Skeletal muscle satellite cell (primary cell): ENCODE results near the gene HMGCLL1.

ENCODE experiments used
- H3K27me3 ChIP-seq: 2 replicates; pipeline ENCODE4 v1.7.0; 2013; ENCODE audit warnings: low read length; ENCODE audit not compliant: control insufficient read depth, insufficient read depth
- H3K36me3 ChIP-seq: 2 replicates; pipeline ENCODE4 v1.7.0; 2013; ENCODE audit warnings: mild to moderate bottlenecking, control low read depth, low read length; ENCODE audit not compliant: insufficient read depth
- H3K4me1 ChIP-seq: 2 replicates; pipeline ENCODE4 v1.7.0; 2013; ENCODE audit warnings: low read length; ENCODE audit not compliant: control insufficient read depth, insufficient read depth
- H3K4me2 ChIP-seq: 2 replicates; pipeline ENCODE4 v1.7.0; 2013; ENCODE audit warnings: mild to moderate bottlenecking, low read length
- H3K4me3 ChIP-seq: 2 replicates; pipeline ENCODE4 v1.7.0; 2013; ENCODE audit warnings: low read length
- H3K9ac ChIP-seq: 2 replicates; pipeline ENCODE4 v1.7.0; 2013; ENCODE audit warnings: mild to moderate bottlenecking, low read depth, low read length, moderate library complexity
- H3K9me3 ChIP-seq: replicated peaks from 2 replicates; pipeline ENCODE4 v1.7.0; 2013; ENCODE audit warnings: mild to moderate bottlenecking, control low read depth, low read length

The HMGCLL1 gene

GRCh38 chr6:55492259-55492658, 86.7 kb downstream of the HMGCLL1 start:
- H3K36me3 ChIP-seq = no peaks in the 10 kb centered on the region
- H3K9ac ChIP-seq = no peak overlapping the region
- H3K4me1 ChIP-seq = peaks cover 12% of the 10 kb centered on the region
- H3K27me3 ChIP-seq = no peaks in the 10 kb centered on the region
- H3K4me3 ChIP-seq = no peak overlapping the region
- no peak overlapping the region for H3K4me2 ChIP-seq
- H3K9me3 ChIP-seq = no peaks in the 10 kb centered on the region

GRCh38 chr6:55490871-55491270, 88.1 kb downstream of the HMGCLL1 start:
- Histone ChIP-seq H3K27me3 (no peaks in the 10 kb centered on the region), H3K9me3 (no peaks in the 10 kb centered on the region), H3K4me2 (no peak overlapping the region), H3K4me1 (peaks cover 3% of the 10 kb centered on the region), H3K36me3 (no peaks in the 10 kb centered on the region), H3K9ac (no peak overlapping the region), H3K4me3 (no peak overlapping the region)

GRCh38 chr6:55474382-55474781, 104.6 kb downstream of the HMGCLL1 start:
- H3K36me3 ChIP-seq = no peaks in the 10 kb centered on the region
- H3K27me3 ChIP-seq = no peaks in the 10 kb centered on the region
- H3K9me3 ChIP-seq = no peaks in the 10 kb centered on the region
- H3K9ac ChIP-seq = no peak overlapping the region
- H3K4me3 ChIP-seq = no peak overlapping the region
- no peak overlapping the region for H3K4me2 ChIP-seq
- H3K4me1 ChIP-seq = peaks cover 8% of the 10 kb centered on the region

GRCh38 chr6:55473722-55474121, 105.3 kb downstream of the HMGCLL1 start:
- H3K4me2 ChIP-seq = no peak overlapping the region
- H3K36me3 ChIP-seq = no peaks in the 10 kb centered on the region
- peaks cover 8% of the 10 kb centered on the region for H3K4me1 ChIP-seq
- H3K9me3 ChIP-seq = no peaks in the 10 kb centered on the region
- H3K9ac ChIP-seq = no peak overlapping the region
- no peak overlapping the region for H3K4me3 ChIP-seq
- no peaks in the 10 kb centered on the region for H3K27me3 ChIP-seq

GRCh38 chr6:55469951-55470366, 109.0 kb downstream of the HMGCLL1 start:
- Histone ChIP-seq H3K27me3 (no peaks in the 10 kb centered on the region), H3K4me3 (no peak overlapping the region), H3K9ac (no peak overlapping the region), H3K4me2 (peak overlapping the region; percentile 0), H3K9me3 (no peaks in the 10 kb centered on the region), H3K4me1 (peaks cover 8% of the 10 kb centered on the region), H3K36me3 (no peaks in the 10 kb centered on the region)

GRCh38 chr6:55456016-55456415, 123.0 kb downstream of the HMGCLL1 start:
- no peak overlapping the region for H3K4me2 ChIP-seq
- no peaks in the 10 kb centered on the region for H3K36me3 ChIP-seq
- H3K9me3 ChIP-seq = no peaks in the 10 kb centered on the region
- H3K9ac ChIP-seq = no peak overlapping the region
- H3K27me3 ChIP-seq = no peaks in the 10 kb centered on the region
- no peak overlapping the region for H3K4me3 ChIP-seq
- no peaks in the 10 kb centered on the region for H3K4me1 ChIP-seq

- H3K27me3 ChIP-seq = no peaks in the 10 kb centered on the region
- no peak overlapping the region for H3K4me3 ChIP-seq
- H3K4me2 ChIP-seq = no peak overlapping the region
- H3K36me3 ChIP-seq = no peaks in the 10 kb centered on the region
- H3K9me3 ChIP-seq = no peaks in the 10 kb centered on the region
- H3K4me1 ChIP-seq = peaks cover 4% of the 10 kb centered on the region
- no peak overlapping the region for H3K9ac ChIP-seq
Measured at GRCh38 chr6:55450005-55450404, 129.0 kb downstream of the HMGCLL1 start.

GRCh38 chr6:55449225-55449624, 129.8 kb downstream of the HMGCLL1 start:
- H3K36me3 ChIP-seq = no peaks in the 10 kb centered on the region
- H3K9me3 ChIP-seq = no peaks in the 10 kb centered on the region
- H3K9ac ChIP-seq = no peak overlapping the region
- no peak overlapping the region for H3K4me3 ChIP-seq
- no peaks in the 10 kb centered on the region for H3K27me3 ChIP-seq
- H3K4me2 ChIP-seq = no peak overlapping the region
- H3K4me1 ChIP-seq = peaks cover 4% of the 10 kb centered on the region

- Histone ChIP-seq H3K9ac (no peak overlapping the region), H3K36me3 (no peaks in the 10 kb centered on the region), H3K27me3 (no peaks in the 10 kb centered on the region), H3K4me2 (no peak overlapping the region), H3K4me1 (peaks cover 4% of the 10 kb centered on the region), H3K9me3 (no peaks in the 10 kb centered on the region), H3K4me3 (no peak overlapping the region)
Measured at GRCh38 chr6:55448451-55448850, 130.5 kb downstream of the HMGCLL1 start.

- H3K4me3 ChIP-seq = no peak overlapping the region
- H3K36me3 ChIP-seq = no peaks in the 10 kb centered on the region
- H3K27me3 ChIP-seq = peaks cover 3% of the 10 kb centered on the region
- peaks cover 4% of the 10 kb centered on the region for H3K4me1 ChIP-seq
- no peak overlapping the region for H3K9ac ChIP-seq
- no peak overlapping the region for H3K4me2 ChIP-seq
- no peaks in the 10 kb centered on the region for H3K9me3 ChIP-seq
Measured at GRCh38 chr6:55447891-55448290, 131.1 kb downstream of the HMGCLL1 start.

- Histone ChIP-seq H3K9ac (no peak overlapping the region), H3K9me3 (no peaks in the 10 kb centered on the region), H3K4me2 (no peak overlapping the region), H3K36me3 (no peaks in the 10 kb centered on the region), H3K27me3 (peaks cover 8% of the 10 kb centered on the region), H3K4me3 (no peak overlapping the region), H3K4me1 (peaks cover 4% of the 10 kb centered on the region)
Measured at GRCh38 chr6:55445648-55446204, 133.3 kb downstream of the HMGCLL1 start.

GRCh38 chr6:55443238-55444134, 135.5 kb downstream of the HMGCLL1 start:
- no peak overlapping the region for H3K4me3 ChIP-seq
- H3K9me3 ChIP-seq = no peaks in the 10 kb centered on the region
- H3K27me3 ChIP-seq = peaks cover 23% of the 10 kb centered on the region
- H3K36me3 ChIP-seq = no peaks in the 10 kb centered on the region
- no peak overlapping the region for H3K9ac ChIP-seq
- H3K4me2 ChIP-seq = no peak overlapping the region
- no peaks in the 10 kb centered on the region for H3K4me1 ChIP-seq
